ENCODE results near the gene FBXO38.

Gene FBXO38

GRCh38 chr5:148398698-148399121, 15.0 kb downstream of the FBXO38 start:
- Histone ChIP-seq H3K27me3 (ENCODE audit: insufficient read depth, low read length) (no peaks in the 10 kb centered on the region), H3K4me1 (ENCODE audit: control insufficient read depth, insufficient read depth, low read length, unreplicated experiment) (peaks cover 26% of the 10 kb centered on the region), H3K36me3 (ENCODE audit: insufficient read depth, low read length) (peaks cover 41% of the 10 kb centered on the region), H3K4me3 (ENCODE audit: low read depth, low read length) (no peak overlapping the region), H3K27ac (ENCODE audit: low read depth, low read length) (no peak overlapping the region), H3K79me2 (ENCODE audit: control insufficient read depth, insufficient read depth, low read length, unreplicated experiment) (peaks cover 25% of the 10 kb centered on the region), H2AFZ (ENCODE audit: low read length, unreplicated experiment) (no peak overlapping the region)

- peak overlapping the region; percentile 72 for H3K27ac ChIP-seq (ENCODE audit: low read depth, low read length)
- H3K36me3 ChIP-seq (ENCODE audit: insufficient read depth, low read length) = peaks cover 48% of the 10 kb centered on the region
- peaks cover 10% of the 10 kb centered on the region for H3K79me2 ChIP-seq (ENCODE audit: control insufficient read depth, insufficient read depth, low read length, unreplicated experiment)
- H2AFZ ChIP-seq (ENCODE audit: low read length, unreplicated experiment) = peak overlapping the region; percentile 43
- H3K4me1 ChIP-seq (ENCODE audit: control insufficient read depth, insufficient read depth, low read length, unreplicated experiment) = peaks cover 26% of the 10 kb centered on the region
- peak overlapping the region; percentile 50 for H3K4me3 ChIP-seq (ENCODE audit: low read depth, low read length)
- no peaks in the 10 kb centered on the region for H3K27me3 ChIP-seq (ENCODE audit: insufficient read depth, low read length)
Measured at GRCh38 chr5:148401604-148402003, 17.8 kb downstream of the FBXO38 start.

- no peak overlapping the region for H3K4me3 ChIP-seq (ENCODE audit: low read depth, low read length)
- H3K27ac ChIP-seq (ENCODE audit: low read depth, low read length) = no peak overlapping the region
- peaks cover 20% of the 10 kb centered on the region for H3K4me1 ChIP-seq (ENCODE audit: control insufficient read depth, insufficient read depth, low read length, unreplicated experiment)
- peaks cover 10% of the 10 kb centered on the region for H3K79me2 ChIP-seq (ENCODE audit: control insufficient read depth, insufficient read depth, low read length, unreplicated experiment)
- H3K27me3 ChIP-seq (ENCODE audit: insufficient read depth, low read length) = no peaks in the 10 kb centered on the region
- peaks cover 57% of the 10 kb centered on the region for H3K36me3 ChIP-seq (ENCODE audit: insufficient read depth, low read length)
- no peak overlapping the region for H2AFZ ChIP-seq (ENCODE audit: low read length, unreplicated experiment)
Measured at GRCh38 chr5:148403344-148403743, 19.6 kb downstream of the FBXO38 start.

GRCh38 chr5:148406406-148406805, 22.6 kb downstream of the FBXO38 start:
- Histone ChIP-seq H3K79me2 (ENCODE audit: control insufficient read depth, insufficient read depth, low read length, unreplicated experiment) (peaks cover 7% of the 10 kb centered on the region), H3K27me3 (ENCODE audit: insufficient read depth, low read length) (no peaks in the 10 kb centered on the region), H3K4me1 (ENCODE audit: control insufficient read depth, insufficient read depth, low read length, unreplicated experiment) (peaks cover 10% of the 10 kb centered on the region), H2AFZ (ENCODE audit: low read length, unreplicated experiment) (no peak overlapping the region), H3K4me3 (ENCODE audit: low read depth, low read length) (no peak overlapping the region), H3K27ac (ENCODE audit: low read depth, low read length) (no peak overlapping the region), H3K36me3 (ENCODE audit: insufficient read depth, low read length) (peaks cover 64% of the 10 kb centered on the region)

GRCh38 chr5:148408092-148408491, 24.3 kb downstream of the FBXO38 start:
- H3K27me3 ChIP-seq (ENCODE audit: insufficient read depth, low read length) = no peaks in the 10 kb centered on the region
- H3K4me1 ChIP-seq (ENCODE audit: control insufficient read depth, insufficient read depth, low read length, unreplicated experiment) = no peaks in the 10 kb centered on the region
- H3K4me3 ChIP-seq (ENCODE audit: low read depth, low read length) = no peak overlapping the region
- peaks cover 62% of the 10 kb centered on the region for H3K36me3 ChIP-seq (ENCODE audit: insufficient read depth, low read length)
- H2AFZ ChIP-seq (ENCODE audit: low read length, unreplicated experiment) = no peak overlapping the region
- no peak overlapping the region for H3K27ac ChIP-seq (ENCODE audit: low read depth, low read length)
- H3K79me2 ChIP-seq (ENCODE audit: control insufficient read depth, insufficient read depth, low read length, unreplicated experiment) = no peaks in the 10 kb centered on the region

- Histone ChIP-seq H3K79me2 (ENCODE audit: control insufficient read depth, insufficient read depth, low read length, unreplicated experiment) (no peaks in the 10 kb centered on the region), H3K36me3 (ENCODE audit: insufficient read depth, low read length) (peaks cover 66% of the 10 kb centered on the region)
Measured at GRCh38 chr5:148412124-148412523, 28.4 kb downstream of the FBXO38 start.

GRCh38 chr5:148414833-148415232, 31.1 kb downstream of the FBXO38 start:
- Histone ChIP-seq H3K27me3 (ENCODE audit: insufficient read depth, low read length) (no peaks in the 10 kb centered on the region), H3K36me3 (ENCODE audit: insufficient read depth, low read length) (peaks cover 76% of the 10 kb centered on the region), H3K79me2 (ENCODE audit: control insufficient read depth, insufficient read depth, low read length, unreplicated experiment) (peaks cover 3% of the 10 kb centered on the region), H3K4me3 (ENCODE audit: low read depth, low read length) (no peak overlapping the region), H3K4me1 (ENCODE audit: control insufficient read depth, insufficient read depth, low read length, unreplicated experiment) (peaks cover 13% of the 10 kb centered on the region), H3K27ac (ENCODE audit: low read depth, low read length) (no peak overlapping the region), H2AFZ (ENCODE audit: low read length, unreplicated experiment) (no peak overlapping the region)

More at GRCh38 chr5:148412124-148412523, 28.4 kb downstream of the FBXO38 start:
- Histone ChIP-seq H3K27ac (ENCODE audit: low read depth, low read length) (no peak overlapping the region), H3K4me1 (ENCODE audit: control insufficient read depth, insufficient read depth, low read length, unreplicated experiment) (peaks cover 11% of the 10 kb centered on the region), H3K4me3 (ENCODE audit: low read depth, low read length) (no peak overlapping the region), H2AFZ (ENCODE audit: low read length, unreplicated experiment) (no peak overlapping the region), H3K27me3 (ENCODE audit: insufficient read depth, low read length) (no peaks in the 10 kb centered on the region)

- Histone ChIP-seq H3K27ac (ENCODE audit: low read depth, low read length) (peak overlapping the region; percentile 81), H3K27me3 (ENCODE audit: insufficient read depth, low read length) (no peaks in the 10 kb centered on the region)
Measured at GRCh38 chr5:148416416-148416815, 32.7 kb downstream of the FBXO38 start.

GRCh38 chr5:148416921-148417320, 33.2 kb downstream of the FBXO38 start:
- peak overlapping the region; percentile 81 for H3K27ac ChIP-seq (ENCODE audit: low read depth, low read length)

More at GRCh38 chr5:148416416-148416815, 32.7 kb downstream of the FBXO38 start:
- H3K36me3 ChIP-seq (ENCODE audit: insufficient read depth, low read length) = peaks cover 63% of the 10 kb centered on the region
- H2AFZ ChIP-seq (ENCODE audit: low read length, unreplicated experiment) = no peak overlapping the region
- peaks cover 3% of the 10 kb centered on the region for H3K79me2 ChIP-seq (ENCODE audit: control insufficient read depth, insufficient read depth, low read length, unreplicated experiment)
- H3K4me3 ChIP-seq (ENCODE audit: low read depth, low read length) = no peak overlapping the region
- peaks cover 13% of the 10 kb centered on the region for H3K4me1 ChIP-seq (ENCODE audit: control insufficient read depth, insufficient read depth, low read length, unreplicated experiment)

GRCh38 chr5:148418511-148418910, 34.8 kb downstream of the FBXO38 start:
- Histone ChIP-seq H2AFZ (ENCODE audit: low read length, unreplicated experiment) (no peak overlapping the region), H3K4me1 (ENCODE audit: control insufficient read depth, insufficient read depth, low read length, unreplicated experiment) (peaks cover 13% of the 10 kb centered on the region), H3K36me3 (ENCODE audit: insufficient read depth, low read length) (peaks cover 52% of the 10 kb centered on the region), H3K27ac (ENCODE audit: low read depth, low read length) (no peak overlapping the region), H3K79me2 (ENCODE audit: control insufficient read depth, insufficient read depth, low read length, unreplicated experiment) (peaks cover 3% of the 10 kb centered on the region), H3K4me3 (ENCODE audit: low read depth, low read length) (no peak overlapping the region), H3K27me3 (ENCODE audit: insufficient read depth, low read length) (no peaks in the 10 kb centered on the region)

More at GRCh38 chr5:148416921-148417320, 33.2 kb downstream of the FBXO38 start:
- Histone ChIP-seq H3K4me1 (ENCODE audit: control insufficient read depth, insufficient read depth, low read length, unreplicated experiment) (peaks cover 13% of the 10 kb centered on the region), H3K79me2 (ENCODE audit: control insufficient read depth, insufficient read depth, low read length, unreplicated experiment) (peaks cover 3% of the 10 kb centered on the region), H3K4me3 (ENCODE audit: low read depth, low read length) (no peak overlapping the region), H3K36me3 (ENCODE audit: insufficient read depth, low read length) (peaks cover 59% of the 10 kb centered on the region), H3K27me3 (ENCODE audit: insufficient read depth, low read length) (no peaks in the 10 kb centered on the region), H2AFZ (ENCODE audit: low read length, unreplicated experiment) (no peak overlapping the region)

GRCh38 chr5:148421661-148422060, 37.9 kb downstream of the FBXO38 start:
- no peak overlapping the region for H3K4me3 ChIP-seq (ENCODE audit: low read depth, low read length)
- H2AFZ ChIP-seq (ENCODE audit: low read length, unreplicated experiment) = no peak overlapping the region
- H3K36me3 ChIP-seq (ENCODE audit: insufficient read depth, low read length) = peaks cover 47% of the 10 kb centered on the region
- H3K27ac ChIP-seq (ENCODE audit: low read depth, low read length) = no peak overlapping the region
- H3K4me1 ChIP-seq (ENCODE audit: control insufficient read depth, insufficient read depth, low read length, unreplicated experiment) = peaks cover 5% of the 10 kb centered on the region
- peaks cover 3% of the 10 kb centered on the region for H3K79me2 ChIP-seq (ENCODE audit: control insufficient read depth, insufficient read depth, low read length, unreplicated experiment)
- H3K27me3 ChIP-seq (ENCODE audit: insufficient read depth, low read length) = no peaks in the 10 kb centered on the region

Measured in ACC112 (cell line).